BLaER1 (cell line): Measurements from ENCODE around the gene MAMDC2.

Source experiments
- H3K27ac ChIP-seq: shearing (Covaris generic); formaldehyde crosslinking; 2 replicates; pipeline ENCODE4 v1.8.1; 2022
- H3K27me3 ChIP-seq: shearing (Covaris generic); formaldehyde crosslinking; 2 replicates; pipeline ENCODE4 v1.8.1; 2022
- H3K36me3 ChIP-seq: shearing (Covaris generic); formaldehyde crosslinking; 2 replicates; pipeline ENCODE4 v1.8.1; 2022
- H3K4me1 ChIP-seq: shearing (Covaris generic); formaldehyde crosslinking; 2 replicates; pipeline ENCODE4 v1.8.1; 2022
- H3K4me2 ChIP-seq: shearing (Covaris generic); formaldehyde crosslinking; 2 replicates; pipeline ENCODE4 v1.8.1; 2022
- H3K4me3 ChIP-seq: shearing (Covaris generic); formaldehyde crosslinking; 2 replicates; pipeline ENCODE4 v1.8.1; 2022
- H3K9ac ChIP-seq: shearing (Covaris generic); formaldehyde crosslinking; 2 replicates; pipeline ENCODE4 v1.8.1; 2022
- H3K9me3 ChIP-seq: shearing (Covaris generic); formaldehyde crosslinking; 2 replicates; pipeline ENCODE4 v1.8.1; 2022
- H4K20me1 ChIP-seq: shearing (Covaris generic); formaldehyde crosslinking; 2 replicates; pipeline ENCODE4 v1.8.1; 2022
- Cebpa-rat ChIP-seq: shearing (Covaris generic); IDR thresholded peaks from 2 replicates; pipeline ENCODE4 v1.8.1; 2022

Gene MAMDC2

GRCh38 chr9:70049236-70049635 is 5.6 kb downstream of the MAMDC2 start:
- Histone ChIP-seq H3K9ac (no peak overlapping the region), H3K4me1 (peaks cover 7% of the 10 kb centered on the region; the same call in 1 of the 2 replicates), H3K36me3 (no peaks in the 10 kb centered on the region), H3K9me3 (no peaks in the 10 kb centered on the region), H3K4me2 (no peak overlapping the region), H3K27ac (no peak overlapping the region), H3K4me3 (no peak overlapping the region), H4K20me1 (no peaks in the 10 kb centered on the region), H3K27me3 (no peaks in the 10 kb centered on the region)
- no peak for TF ChIP-seq Cebpa-rat

- H3K36me3 ChIP-seq: no peaks in the 10 kb centered on the region
- H3K27me3 ChIP-seq: no peaks in the 10 kb centered on the region
- TF ChIP-seq Cebpa-rat: no peak
- no peak overlapping the region for H3K4me3 ChIP-seq
- peaks cover 7% of the 10 kb centered on the region; the same call in 1 of the 2 replicates for H3K4me1 ChIP-seq
- H3K4me2 ChIP-seq: no peak overlapping the region
- no peak overlapping the region for H3K27ac ChIP-seq
- H3K9ac ChIP-seq: no peak overlapping the region
- H3K9me3 ChIP-seq: no peaks in the 10 kb centered on the region
- H4K20me1 ChIP-seq: no peaks in the 10 kb centered on the region
Observed at GRCh38 chr9:70049672-70050271, 6.1 kb downstream of the MAMDC2 start.

- Histone ChIP-seq H3K4me2 (no peak overlapping the region), H3K27me3 (no peaks in the 10 kb centered on the region), H3K9me3 (no peaks in the 10 kb centered on the region), H3K27ac (no peak overlapping the region), H3K4me3 (no peak overlapping the region), H3K36me3 (no peaks in the 10 kb centered on the region), H3K9ac (no peak overlapping the region), H3K4me1 (no peaks in the 10 kb centered on the region; the same call in 1 of the 2 replicates), H4K20me1 (no peaks in the 10 kb centered on the region)
- no peak for TF ChIP-seq Cebpa-rat
Observed at GRCh38 chr9:70052768-70053167, 9.1 kb downstream of the MAMDC2 start.

DNA sequence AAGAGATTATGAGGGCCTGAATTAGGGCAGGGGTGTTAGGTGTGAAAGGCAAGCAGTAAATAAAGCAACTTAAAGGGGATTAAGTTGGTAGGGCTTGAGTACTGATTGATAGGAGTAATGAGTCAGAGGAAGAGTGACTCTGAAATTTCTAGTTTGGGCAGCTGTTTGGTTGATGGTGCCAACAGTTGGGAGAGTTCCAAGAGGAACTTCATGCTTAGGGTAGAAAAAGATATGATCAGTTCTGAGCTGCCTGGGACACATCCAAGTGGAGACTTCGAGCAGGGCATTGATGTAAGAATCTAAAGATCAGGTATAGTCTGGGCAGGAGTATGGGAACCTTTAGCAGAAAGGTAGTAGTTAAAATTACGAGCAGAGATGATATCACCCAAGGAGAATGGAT is 10.2 kb downstream of the MAMDC2 start:
- no peaks in the 10 kb centered on the region for H3K27me3 ChIP-seq
- H3K9me3 ChIP-seq: no peaks in the 10 kb centered on the region
- no peak overlapping the region for H3K4me2 ChIP-seq
- H4K20me1 ChIP-seq: no peaks in the 10 kb centered on the region
- H3K4me1 ChIP-seq: no peaks in the 10 kb centered on the region; the same call in 1 of the 2 replicates
- H3K36me3 ChIP-seq: no peaks in the 10 kb centered on the region
- no peak overlapping the region for H3K9ac ChIP-seq
- no peak overlapping the region for H3K27ac ChIP-seq
- H3K4me3 ChIP-seq: no peak overlapping the region
- TF ChIP-seq Cebpa-rat: no peak

DNA sequence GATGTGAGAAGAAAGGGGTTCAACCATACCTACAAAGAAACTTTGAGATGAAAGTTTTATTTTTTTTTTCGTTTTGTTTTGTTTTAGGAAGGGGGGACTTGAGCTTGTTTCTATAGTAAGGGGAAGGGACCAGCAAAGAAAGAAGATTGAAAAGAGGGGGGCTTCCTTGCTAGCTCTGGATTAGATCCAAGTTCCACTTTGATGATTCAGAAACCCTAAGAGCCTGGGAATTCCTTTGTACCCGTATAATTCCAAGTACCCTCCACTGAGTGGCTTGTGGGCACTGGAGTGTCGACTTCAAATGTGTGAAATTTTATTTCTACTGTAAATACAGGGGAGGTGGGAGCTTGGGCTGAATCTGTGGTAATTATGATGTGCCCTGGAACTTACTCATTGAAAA is 10.9 kb downstream of the MAMDC2 start:
- Histone ChIP-seq H3K36me3 (no peaks in the 10 kb centered on the region), H3K4me3 (no peak overlapping the region), H3K9me3 (no peaks in the 10 kb centered on the region), H3K4me1 (no peaks in the 10 kb centered on the region), H4K20me1 (no peaks in the 10 kb centered on the region), H3K27me3 (no peaks in the 10 kb centered on the region), H3K27ac (no peak overlapping the region), H3K4me2 (no peak overlapping the region), H3K9ac (no peak overlapping the region)
- no peak for TF ChIP-seq Cebpa-rat

GRCh38 chr9:70055406-70056210 is 12.0 kb downstream of the MAMDC2 start:
- H3K9ac ChIP-seq: no peak overlapping the region
- H4K20me1 ChIP-seq: no peaks in the 10 kb centered on the region
- H3K4me2 ChIP-seq: no peak overlapping the region
- no peak overlapping the region for H3K27ac ChIP-seq
- no peaks in the 10 kb centered on the region for H3K27me3 ChIP-seq
- no peak for TF ChIP-seq Cebpa-rat
- no peak overlapping the region for H3K4me3 ChIP-seq
- H3K36me3 ChIP-seq: no peaks in the 10 kb centered on the region
- no peaks in the 10 kb centered on the region for H3K4me1 ChIP-seq
- H3K9me3 ChIP-seq: no peaks in the 10 kb centered on the region

DNA sequence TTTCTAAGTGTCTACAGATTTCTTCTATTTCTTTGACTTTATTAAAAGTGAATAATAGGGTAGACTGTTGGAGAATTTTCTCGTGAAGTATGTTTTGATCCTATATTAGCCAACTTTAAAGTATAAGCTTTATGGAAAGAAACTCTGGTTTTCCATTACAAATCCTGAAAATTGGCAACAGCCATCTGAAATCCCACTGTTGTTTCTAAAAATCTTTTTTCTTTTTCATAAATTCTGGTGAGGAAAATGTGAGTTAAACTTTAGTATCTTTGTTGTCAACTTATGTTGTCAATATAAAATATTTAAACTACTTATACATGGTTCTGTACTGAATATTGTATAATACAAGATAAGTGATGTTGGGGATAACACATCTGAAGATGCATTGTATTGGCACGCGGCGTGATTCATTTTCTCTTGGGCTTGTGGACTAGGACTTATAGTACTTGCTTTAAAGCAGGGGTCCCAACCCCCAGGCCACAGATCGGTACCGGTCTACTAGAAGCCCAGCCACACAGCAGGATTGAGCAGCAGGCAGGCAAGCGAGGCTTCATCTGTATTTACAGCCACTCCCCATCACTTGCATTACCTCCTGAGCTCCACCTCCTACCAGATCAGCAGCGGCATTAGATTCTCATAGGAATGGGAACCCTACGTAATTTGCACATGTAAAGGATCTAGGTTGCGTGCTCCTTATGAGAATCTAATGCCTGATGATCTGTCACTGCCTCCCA is 12.7 kb downstream of the MAMDC2 start:
- no peaks in the 10 kb centered on the region for H3K36me3 ChIP-seq
- H3K27ac ChIP-seq: no peak overlapping the region
- H4K20me1 ChIP-seq: no peaks in the 10 kb centered on the region
- no peaks in the 10 kb centered on the region for H3K27me3 ChIP-seq
- H3K4me2 ChIP-seq: no peak overlapping the region
- H3K4me1 ChIP-seq: peaks cover 4% of the 10 kb centered on the region; the same call in 1 of the 2 replicates
- TF ChIP-seq Cebpa-rat: no peak
- H3K9me3 ChIP-seq: no peaks in the 10 kb centered on the region
- no peak overlapping the region for H3K4me3 ChIP-seq
- H3K9ac ChIP-seq: no peak overlapping the region

- H3K4me3 ChIP-seq: no peak overlapping the region
- no peaks in the 10 kb centered on the region for H4K20me1 ChIP-seq
- H3K9ac ChIP-seq: no peak overlapping the region
- no peaks in the 10 kb centered on the region for H3K27me3 ChIP-seq
- H3K27ac ChIP-seq: no peak overlapping the region
- H3K9me3 ChIP-seq: no peaks in the 10 kb centered on the region
- TF ChIP-seq Cebpa-rat: no peak
- H3K4me1 ChIP-seq: peaks cover 5% of the 10 kb centered on the region; the same call in 1 of the 2 replicates
- H3K4me2 ChIP-seq: no peak overlapping the region
- no peaks in the 10 kb centered on the region for H3K36me3 ChIP-seq
Observed at GRCh38 chr9:70058569-70059116, 15.0 kb downstream of the MAMDC2 start.

GRCh38 chr9:70060148-70060882 is 16.7 kb downstream of the MAMDC2 start:
- H3K4me2 ChIP-seq: no peak overlapping the region
- no peak overlapping the region for H3K27ac ChIP-seq

More at GRCh38 chr9:70060148-70060882, 16.7 kb downstream of the MAMDC2 start:
- no peak for TF ChIP-seq Cebpa-rat
- no peaks in the 10 kb centered on the region for H3K9me3 ChIP-seq
- no peak overlapping the region for H3K4me3 ChIP-seq
- H3K9ac ChIP-seq: no peak overlapping the region
- no peaks in the 10 kb centered on the region for H3K36me3 ChIP-seq
- H3K27me3 ChIP-seq: no peaks in the 10 kb centered on the region
- H4K20me1 ChIP-seq: no peaks in the 10 kb centered on the region
- H3K4me1 ChIP-seq: peaks cover 5% of the 10 kb centered on the region; the same call in 1 of the 2 replicates
